Raji (cell line): ENCODE measurements around the gene PDE7B.

ENCODE experiments used
- POLR2A ChIP-seq: IDR thresholded peaks from 2 replicates; pipeline ENCODE4 v1.6.1; 2011; ENCODE audit warnings: low read depth, low read length, control low read depth; ENCODE audit not compliant: insufficient read depth

Gene PDE7B

DNA sequence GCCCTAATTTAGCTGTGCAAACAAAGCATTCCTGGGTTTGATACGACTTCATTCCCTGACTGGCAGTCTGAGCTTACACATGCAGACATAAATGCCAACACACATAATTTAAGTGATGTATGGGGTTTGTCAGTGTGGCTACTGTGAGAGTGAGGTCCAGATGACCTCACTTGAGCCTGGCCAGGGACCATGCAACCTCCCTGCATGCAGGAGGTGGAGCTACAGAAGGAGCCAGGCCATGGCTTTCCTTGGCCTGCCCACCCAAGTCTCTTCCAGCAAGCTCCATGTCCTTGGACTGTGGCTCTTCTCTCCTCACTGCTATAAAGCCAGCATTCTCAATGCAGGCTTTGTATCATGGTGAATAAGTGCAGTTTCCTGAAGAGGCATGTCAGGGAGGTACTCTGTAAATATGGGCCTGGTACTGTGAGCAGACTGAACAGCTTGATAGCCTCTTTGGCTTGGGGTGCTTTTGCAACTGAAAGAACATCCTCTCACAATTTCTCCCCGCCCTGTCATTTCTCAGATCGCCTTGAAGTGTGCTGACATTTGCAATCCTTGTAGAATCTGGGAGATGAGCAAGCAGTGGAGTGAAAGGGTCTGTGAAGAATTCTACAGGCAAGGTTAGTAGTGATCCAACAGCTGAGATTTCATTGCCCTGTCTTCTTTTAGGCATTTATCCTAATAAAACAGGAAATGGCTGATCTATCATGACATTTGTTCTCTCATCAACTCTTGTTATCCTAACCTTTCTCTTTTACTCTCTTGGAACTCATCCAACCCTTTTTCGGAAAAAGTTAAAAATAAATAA, 329.4 kb downstream of the PDE7B start:
- no peak for TF ChIP-seq POLR2A

DNA sequence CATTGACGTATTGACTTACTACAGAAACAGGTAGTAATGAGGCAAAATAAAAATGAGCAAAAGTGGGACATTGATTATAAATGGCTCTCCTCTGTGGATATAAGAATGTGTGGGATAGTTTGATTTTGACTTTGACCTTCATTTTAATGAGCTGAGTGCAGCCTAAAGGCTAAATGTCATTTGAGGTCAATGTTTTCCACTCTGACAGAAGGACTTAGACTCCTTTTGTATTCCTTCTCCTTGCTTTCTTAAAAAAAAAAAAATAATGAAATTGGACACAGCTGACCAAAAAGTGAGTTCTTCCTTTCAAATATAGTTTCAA, 330.0 kb downstream of the PDE7B start:
- no peak for TF ChIP-seq POLR2A

DNA sequence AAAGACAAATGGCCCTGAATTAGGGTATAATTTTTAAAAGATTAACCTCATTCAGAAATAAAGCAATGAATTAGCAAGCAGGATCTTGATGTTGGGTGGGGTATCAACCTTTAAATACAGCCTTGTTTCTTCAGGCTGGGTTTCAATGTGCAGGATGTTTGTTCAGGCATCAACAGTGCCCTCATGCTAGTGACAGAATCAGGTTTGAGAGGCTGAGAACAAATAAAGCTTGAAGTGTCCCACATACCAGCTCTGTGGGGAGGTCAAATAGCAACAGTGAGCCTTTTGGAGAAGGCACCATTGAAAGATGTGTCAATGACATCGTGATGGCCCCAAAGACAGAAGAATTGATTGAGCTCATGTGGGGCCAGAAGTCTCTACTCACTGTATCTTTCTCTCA, 330.4 kb downstream of the PDE7B start:
- no peak for TF ChIP-seq POLR2A

DNA sequence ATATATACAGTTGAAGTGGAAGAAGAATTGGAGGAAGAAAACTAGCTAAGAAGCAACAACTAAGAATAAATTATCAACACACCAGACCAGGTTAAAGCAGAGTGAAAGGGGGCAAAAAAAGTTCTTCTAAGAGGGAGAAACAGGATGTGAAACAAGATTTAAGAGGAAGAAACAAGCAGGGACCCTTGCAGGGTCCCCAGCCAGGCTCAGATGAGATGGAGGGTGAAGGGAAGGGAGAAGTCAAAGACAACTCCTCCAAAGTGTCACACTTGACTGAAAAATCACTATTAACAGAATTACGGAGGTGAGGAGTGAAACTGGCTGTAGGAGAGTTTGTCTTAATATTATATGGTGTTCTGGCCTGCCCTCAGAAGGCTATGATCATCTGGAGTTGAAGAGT, 333.2 kb downstream of the PDE7B start:
- no peak for TF ChIP-seq POLR2A

DNA sequence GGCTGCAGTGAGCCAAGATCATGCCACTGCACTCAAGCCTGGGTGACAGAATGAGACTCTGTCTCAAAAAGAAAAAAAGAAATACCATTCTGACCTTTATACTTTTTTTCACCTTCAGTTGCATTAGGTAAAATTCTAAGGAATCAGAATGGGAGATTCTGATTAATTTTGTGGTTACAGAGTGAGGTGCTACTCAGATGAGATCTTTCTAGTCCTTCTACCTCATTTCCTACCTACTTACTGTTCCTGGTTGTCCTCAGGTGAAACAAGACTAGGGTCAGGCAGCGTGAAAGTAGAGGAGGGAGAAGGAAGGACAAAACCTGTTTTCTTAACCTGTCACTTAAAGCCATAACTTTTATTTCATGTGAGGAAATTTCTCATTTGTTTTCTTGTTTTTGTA, 334.9 kb downstream of the PDE7B start:
- TF ChIP-seq POLR2A = no peak

DNA sequence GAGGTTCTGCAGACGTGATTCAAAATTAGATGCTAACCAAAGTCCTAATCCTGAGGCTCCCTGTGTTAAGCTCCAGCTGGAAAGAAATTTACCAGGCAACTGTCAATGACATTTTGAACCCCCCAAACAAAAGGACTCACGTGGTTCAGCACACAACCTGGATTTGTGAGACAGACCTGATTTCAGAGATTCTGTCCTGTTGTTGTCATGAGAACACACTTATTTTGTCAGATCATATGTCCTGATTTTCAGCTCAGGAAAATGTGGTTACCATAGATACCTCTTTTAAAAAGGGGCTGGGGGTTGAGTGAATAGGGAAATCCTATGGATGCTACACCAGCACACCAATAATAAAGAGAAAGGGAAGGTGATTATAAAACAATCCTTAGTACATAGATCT, 337.0 kb downstream of the PDE7B start:
- no peak for TF ChIP-seq POLR2A

DNA sequence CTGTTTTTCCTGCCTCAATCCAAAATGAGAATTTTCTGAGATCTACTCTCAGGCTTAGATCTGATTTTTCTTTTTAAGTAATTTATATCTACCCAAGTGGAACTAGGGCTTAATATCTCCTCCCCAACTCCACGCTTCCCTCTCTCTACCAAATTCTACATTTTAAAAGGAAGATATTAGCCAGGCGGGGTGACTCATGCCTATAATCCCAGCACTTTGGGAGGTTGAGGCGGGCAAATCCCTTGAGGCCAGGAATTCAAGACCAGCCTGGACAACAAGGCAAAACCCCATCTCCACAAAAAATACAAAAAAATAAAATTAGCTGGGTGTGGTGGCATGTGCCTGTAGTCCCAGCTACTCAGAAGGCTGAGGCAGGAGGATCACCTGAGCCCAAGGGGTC, 337.6 kb downstream of the PDE7B start:
- TF ChIP-seq POLR2A = no peak

DNA sequence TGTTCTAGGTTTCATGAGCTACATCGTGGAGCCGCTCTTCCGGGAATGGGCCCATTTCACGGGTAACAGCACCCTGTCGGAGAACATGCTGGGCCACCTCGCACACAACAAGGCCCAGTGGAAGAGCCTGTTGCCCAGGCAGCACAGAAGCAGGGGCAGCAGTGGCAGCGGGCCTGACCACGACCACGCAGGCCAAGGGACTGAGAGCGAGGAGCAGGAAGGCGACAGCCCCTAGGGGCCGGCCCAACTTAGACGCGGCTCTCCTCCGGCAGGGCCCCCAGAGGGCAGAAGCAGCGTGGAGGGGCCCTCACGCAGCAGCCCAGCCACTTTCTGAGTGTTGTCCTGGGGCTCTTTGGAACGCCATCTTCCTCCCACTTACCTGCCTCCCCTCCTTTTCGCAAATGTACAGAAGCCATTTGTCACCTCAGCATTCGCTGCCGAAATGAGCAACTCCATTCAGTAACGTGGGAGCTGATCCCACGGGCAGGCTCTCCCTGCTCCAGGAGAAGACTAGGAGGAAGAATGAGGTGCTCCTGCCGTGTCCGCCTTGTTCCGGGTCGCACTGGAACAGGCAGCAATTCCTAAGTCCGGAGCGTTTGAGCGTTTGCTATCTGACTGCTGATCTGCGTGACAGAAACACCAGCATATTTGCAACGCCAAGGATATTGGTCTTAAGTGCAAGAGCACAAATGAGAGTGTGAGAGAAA, 340.3 kb downstream of the PDE7B start:
- TF ChIP-seq POLR2A = no peak

DNA sequence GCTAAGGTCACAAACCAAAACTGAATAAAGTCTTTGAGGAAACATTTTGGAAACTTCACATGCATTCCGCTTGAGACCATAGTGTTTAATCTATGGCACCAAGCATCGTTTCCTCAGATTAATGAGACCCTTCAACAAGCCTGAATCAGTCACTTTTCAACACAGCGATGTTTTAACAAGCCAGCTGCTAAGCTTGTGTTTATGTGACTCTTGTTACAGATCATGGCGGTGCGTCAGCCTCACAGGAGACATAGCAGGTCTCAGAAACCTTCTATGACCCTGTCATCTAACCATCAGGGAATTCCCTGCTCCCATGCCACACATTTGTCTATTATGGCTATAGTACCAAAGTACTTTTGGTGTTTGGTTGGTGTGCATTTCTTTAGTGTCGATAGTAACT, 341.4 kb downstream of the PDE7B start:
- TF ChIP-seq POLR2A = no peak

DNA sequence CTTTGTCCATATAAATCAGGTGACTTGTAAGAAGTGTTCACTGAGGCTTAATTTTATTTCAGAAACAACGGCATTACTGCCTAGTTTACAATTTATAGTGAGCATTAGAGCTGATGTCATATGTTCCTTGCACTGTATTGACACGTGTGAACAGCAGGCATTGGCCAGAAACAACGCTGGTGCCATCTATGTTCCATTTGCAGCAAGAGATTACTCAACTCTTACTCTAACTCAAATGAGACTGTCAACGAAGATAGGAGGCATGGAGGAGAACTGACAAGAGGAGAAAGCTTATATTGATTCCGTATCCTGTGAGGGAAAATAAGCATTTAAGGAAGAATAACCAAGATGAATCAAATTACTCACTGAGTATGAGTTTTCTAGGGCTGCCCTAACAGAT, 350.2 kb downstream of the PDE7B start:
- TF ChIP-seq POLR2A = no peak

DNA sequence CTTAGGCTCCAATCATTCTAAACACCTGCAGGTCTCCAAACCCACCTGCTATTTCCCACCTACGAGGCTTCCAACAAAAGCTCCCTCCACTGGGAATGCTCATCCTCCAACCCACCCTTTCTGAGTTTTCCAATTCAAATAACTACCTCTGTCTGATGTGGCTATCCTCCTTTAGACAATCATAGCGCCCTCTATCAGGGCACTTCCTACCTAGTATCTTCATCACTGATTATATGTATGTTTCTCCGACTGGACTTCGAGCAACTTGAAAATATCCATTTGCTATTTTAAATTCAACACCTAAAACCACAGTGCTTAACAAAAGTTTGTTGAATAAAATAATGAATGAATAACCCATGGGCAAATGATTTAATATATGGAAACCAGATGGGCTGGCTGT, 357.3 kb downstream of the PDE7B start:
- TF ChIP-seq POLR2A = no peak

DNA sequence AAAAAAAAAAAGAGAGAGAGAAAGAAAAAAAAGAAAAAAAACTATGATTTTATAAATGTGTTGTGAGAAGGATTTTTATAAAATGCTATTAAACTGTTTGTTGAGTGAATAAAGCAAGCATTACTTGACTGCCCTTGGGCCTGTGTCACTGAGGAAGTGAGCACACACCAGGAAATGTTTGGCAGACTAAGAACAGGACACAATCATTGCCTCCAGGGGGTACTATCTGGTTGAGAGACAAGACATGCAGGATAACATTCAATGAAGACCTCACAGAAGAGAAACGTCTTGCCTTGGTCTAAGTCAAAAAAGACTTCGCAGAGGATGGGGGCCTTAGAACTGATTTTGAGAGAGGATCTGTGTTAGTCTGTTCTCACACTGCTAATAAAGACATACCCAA, 358.0 kb downstream of the PDE7B start:
- TF ChIP-seq POLR2A = no peak

DNA sequence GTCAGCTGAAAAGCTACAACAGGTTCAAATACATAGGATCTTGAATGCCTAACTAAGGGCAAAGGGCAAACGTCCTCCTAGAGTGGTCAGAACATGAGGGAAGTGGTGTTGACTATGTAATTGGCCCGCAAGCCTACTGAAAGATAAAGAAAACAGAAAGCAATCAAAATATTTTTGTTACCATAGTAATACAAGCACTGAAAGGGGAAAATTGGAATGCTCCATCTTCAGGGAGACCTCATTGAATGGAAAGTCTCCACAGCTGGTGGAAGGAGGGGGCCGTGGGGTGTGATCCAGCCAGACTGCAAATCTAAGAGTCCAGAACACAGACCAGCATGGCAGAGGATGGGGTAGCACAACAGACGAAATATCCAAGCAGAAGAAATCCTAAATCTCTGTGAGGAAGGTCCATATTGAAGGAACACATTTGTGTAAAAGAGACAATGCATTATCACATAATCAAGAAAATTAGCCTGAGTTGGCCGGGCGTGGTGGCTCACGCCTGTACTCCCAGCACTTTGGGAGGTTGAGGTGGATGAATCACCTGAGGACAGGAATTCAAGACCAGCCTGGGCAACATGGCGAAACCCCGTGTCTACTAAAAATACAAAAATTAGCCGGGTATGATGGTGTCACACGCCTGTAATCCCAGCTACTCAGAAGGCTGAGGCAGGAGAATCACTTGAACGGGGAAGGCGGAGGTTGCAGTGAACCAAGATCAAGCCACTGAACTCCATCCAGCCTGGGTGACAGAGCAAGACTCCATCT, 359.1 kb downstream of the PDE7B start:
- TF ChIP-seq POLR2A = no peak

DNA sequence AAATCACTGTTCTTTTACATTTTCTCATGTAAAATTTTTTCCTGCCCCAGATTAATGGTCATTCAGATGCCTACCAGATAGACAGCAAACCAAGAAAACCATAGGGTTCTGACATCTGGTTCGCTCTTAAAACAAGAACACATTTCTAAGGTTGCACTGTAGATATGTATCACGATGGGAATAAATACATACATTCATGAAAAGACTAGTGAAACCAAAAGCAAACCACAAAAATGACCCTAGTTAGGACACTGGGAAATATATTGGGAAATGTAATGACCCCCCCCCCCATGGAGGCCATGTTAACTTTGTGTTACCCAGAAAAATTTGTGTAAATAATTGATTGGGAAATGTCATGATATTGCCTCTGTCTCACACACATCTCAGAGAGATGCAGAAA, 361.1 kb downstream of the PDE7B start:
- TF ChIP-seq POLR2A = no peak

DNA sequence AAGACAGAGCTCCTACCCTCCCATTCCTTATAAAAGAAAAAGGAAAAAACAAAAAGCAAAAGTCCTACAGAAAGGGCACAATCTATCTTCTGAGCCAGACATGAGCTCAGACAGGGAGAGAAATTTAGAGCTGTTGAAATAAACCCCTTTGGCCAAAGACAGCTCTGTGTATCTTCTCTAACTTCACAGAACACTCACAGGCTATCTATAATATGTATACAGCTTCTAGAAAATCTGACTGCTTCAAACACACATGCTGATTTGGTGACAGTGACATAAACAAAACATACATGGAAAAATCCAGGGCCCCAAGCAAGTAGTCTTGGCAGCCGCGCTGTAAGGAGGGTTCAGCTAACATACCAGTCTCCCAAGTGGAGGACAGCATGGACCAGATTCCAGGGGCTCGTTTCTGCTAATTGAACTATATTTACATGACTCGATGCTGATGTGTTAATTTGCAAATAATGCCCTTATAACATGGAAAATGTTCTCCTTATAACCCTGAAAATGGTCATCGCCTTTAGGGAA, 361.6 kb downstream of the PDE7B start:
- TF ChIP-seq POLR2A = no peak

DNA sequence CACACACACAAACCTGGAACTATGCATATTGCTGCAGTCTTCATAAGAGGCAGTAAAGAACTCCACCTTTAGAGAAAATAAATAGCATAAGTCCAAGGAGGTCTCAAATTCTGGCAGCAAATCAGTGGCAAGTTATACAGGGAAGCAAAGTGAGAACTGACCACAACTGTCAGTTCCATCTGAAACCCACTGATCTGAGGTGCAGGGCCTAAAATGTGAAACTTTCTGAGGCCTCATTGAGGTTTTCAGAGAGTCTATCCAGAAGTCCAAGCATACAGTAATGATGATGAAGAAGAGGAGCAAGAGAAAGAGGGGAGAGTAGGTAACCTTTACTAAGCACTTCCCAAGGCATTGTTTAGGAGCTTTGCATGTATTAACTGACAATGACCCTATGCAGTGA, 362.4 kb downstream of the PDE7B start:
- no peak for TF ChIP-seq POLR2A
